GM12873 (cell line): ENCODE measurements around the gene CTNNA3.

ENCODE experiments used
- CTCF ChIP-seq: IDR thresholded peaks from 2 replicates; pipeline ENCODE4 v1.5.1; 2012; ENCODE audit warnings: low read depth, mild to moderate bottlenecking, moderate library complexity, low read length, control low read depth; ENCODE audit not compliant: insufficient read depth; ENCODE audit errors: missing control alignments

CTNNA3 gene

DNA sequence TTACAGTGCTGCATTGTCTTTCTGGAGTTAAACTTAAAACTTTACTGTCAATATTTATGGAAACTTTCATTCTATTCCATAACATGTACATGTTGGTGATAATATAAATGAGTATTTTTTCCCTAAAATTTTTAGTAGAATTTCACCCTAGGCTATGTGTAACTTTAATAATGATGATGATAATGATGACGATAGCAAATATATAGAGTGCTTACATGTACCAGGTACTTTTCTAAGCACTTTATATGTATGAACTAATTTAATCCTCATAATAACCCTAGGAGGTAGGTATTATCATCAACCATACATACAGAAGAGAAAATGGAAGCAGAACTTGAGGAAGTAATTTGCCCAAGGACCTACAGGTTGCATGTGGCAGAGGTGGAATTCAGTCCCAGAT is 684.5 kb downstream of the CTNNA3 start:
- no peak for TF ChIP-seq CTCF

DNA sequence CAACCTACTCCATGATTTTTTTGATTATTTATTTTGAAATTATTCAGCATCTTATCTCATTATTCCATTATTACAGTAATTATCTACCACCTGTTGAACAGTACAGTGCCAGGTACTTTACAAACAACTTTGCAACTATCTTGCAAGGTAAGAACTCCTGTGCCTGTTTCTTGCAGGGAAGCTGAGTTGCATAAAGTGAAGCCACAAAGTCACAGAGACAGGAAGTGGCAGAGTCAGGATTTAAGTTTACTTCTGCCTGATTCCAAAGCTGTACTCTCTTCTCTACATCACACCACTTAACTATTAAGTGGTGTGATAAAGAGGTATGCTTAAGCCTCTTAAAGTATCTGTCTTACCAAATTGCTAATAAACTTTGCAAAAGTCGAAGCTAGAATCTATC is 690.0 kb downstream of the CTNNA3 start:
- no peak for TF ChIP-seq CTCF

GRCh38 chr10:67004690-67005089 is 691.3 kb downstream of the CTNNA3 start:
- TF ChIP-seq CTCF, result no peak

DNA sequence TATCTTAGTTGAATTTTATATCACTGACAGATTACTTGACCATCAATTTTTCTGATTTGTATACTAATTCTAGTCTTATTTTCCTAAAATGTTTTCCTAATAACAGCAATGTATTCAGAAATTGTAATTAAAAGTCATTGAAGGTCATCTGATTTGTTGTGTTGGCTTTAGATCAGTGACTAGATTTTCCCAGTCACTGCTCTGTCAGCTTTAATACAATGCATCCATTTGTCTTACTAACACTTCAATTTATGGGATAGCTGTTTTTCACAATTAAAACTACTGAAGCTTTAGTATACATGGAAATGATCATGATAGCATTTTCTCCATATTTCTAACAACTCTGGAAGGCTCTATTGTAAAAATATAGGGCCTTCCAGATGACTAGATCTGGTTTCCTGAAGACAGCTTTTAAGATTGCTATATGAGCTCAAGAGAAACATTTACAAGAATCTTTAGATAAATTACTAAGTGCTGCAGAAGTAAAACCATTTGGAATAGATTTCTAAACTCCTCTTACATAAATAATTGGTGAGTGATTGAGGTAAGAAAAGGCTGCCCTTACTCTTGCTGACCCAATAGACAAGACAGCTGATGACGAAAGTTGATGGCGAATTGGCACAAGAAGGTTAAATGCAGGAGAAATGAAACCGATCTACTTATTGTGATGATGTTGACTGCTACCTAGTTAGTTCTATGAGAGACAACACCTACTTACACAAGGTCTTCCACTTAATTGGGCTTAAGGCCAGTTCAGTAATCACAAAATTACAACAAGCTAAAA is 696.0 kb downstream of the CTNNA3 start:
- TF ChIP-seq CTCF, result no peak

DNA sequence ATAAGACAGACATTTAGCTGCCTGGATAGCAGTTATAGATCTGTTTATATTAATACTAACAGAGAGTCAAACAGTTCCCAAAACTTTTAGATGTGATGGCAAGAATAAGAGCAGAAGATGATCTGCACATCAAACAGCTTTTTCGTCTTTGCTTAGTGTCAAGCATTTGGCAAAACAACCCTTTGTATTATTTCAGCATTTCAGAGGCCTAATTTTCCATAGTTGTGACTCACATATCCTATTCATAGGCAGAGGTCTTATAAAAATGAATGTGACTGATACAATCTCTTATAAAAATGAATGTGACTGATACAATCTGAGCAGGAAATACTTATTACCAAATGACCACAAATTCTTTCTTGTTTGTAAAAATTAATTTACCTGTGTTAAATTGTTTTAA is 699.0 kb downstream of the CTNNA3 start:
- no peak for TF ChIP-seq CTCF

- no peak for TF ChIP-seq CTCF
Observed at GRCh38 chr10:66990143-66990830, 705.7 kb downstream of the CTNNA3 start.

GRCh38 chr10:66983475-66983818 is 712.5 kb downstream of the CTNNA3 start:
- TF ChIP-seq CTCF, result no peak
